C4-2B (cell line): ENCODE data around the gene RELN.

ENCODE experiments used
- CTCF ChIP-seq: fragments of 450-650 bp; conservative IDR thresholded peaks from 2 replicates; pipeline ENCODE4 v1.5.1; 2017; ENCODE audit warnings: mild to moderate bottlenecking
- ZFX ChIP-seq: fragments of 450-650 bp; IDR thresholded peaks from 2 replicates; pipeline ENCODE4 v1.6.1; 2017

GRCh38 chr7:103689255-103689654, 300.2 kb downstream of the RELN start:
- TF ChIP-seq CTCF (no peak), ZFX (no peak)
